ENCODE data around the gene CNIH3.

CNIH3 gene

GRCh38 chr1:224773646-224774045 lies 157.5 kb downstream of the CNIH3 start:
- no peak for DNase-seq (ENCODE audit: low spot score)

GRCh38 chr1:224774378-224774777 lies 158.3 kb downstream of the CNIH3 start:
- peak; percentile 2 for DNase-seq (ENCODE audit: low spot score)

- DNase-seq (ENCODE audit: low spot score): no peak
These were observed 161.1 kb downstream of the CNIH3 start for GRCh38 chr1:224777180-224777579.

- no peak for DNase-seq (ENCODE audit: low spot score)
These were observed 163.4 kb downstream of the CNIH3 start for GRCh38 chr1:224779536-224779935.

- DNase-seq (ENCODE audit: low spot score): no peak
These were observed 164.6 kb downstream of the CNIH3 start for GRCh38 chr1:224780736-224781135.

GRCh38 chr1:224781800-224782199 lies 165.7 kb downstream of the CNIH3 start:
- DNase-seq (ENCODE audit: low spot score): no peak

- DNase-seq (ENCODE audit: low spot score): no peak
These were observed 166.3 kb downstream of the CNIH3 start for GRCh38 chr1:224782281-224783000.

GRCh38 chr1:224783006-224783651 lies 167.0 kb downstream of the CNIH3 start:
- peak; percentile 16 for DNase-seq (ENCODE audit: low spot score)

- peak; percentile 25 for DNase-seq (ENCODE audit: low spot score)
These were observed 168.3 kb downstream of the CNIH3 start for GRCh38 chr1:224784265-224785039.

GRCh38 chr1:224785040-224785328 lies 168.9 kb downstream of the CNIH3 start:
- DNase-seq (ENCODE audit: low spot score): peak; percentile 2

- DNase-seq (ENCODE audit: low spot score): no peak
These were observed 169.5 kb downstream of the CNIH3 start for GRCh38 chr1:224785622-224786021.

GRCh38 chr1:224786533-224787250 lies 170.6 kb downstream of the CNIH3 start:
- no peak for DNase-seq (ENCODE audit: low spot score)

- no peak for DNase-seq (ENCODE audit: low spot score)
These were observed 173.2 kb downstream of the CNIH3 start for GRCh38 chr1:224789311-224789710.

All from kidney tubule cell (primary cell).